HG03460 (cell line): Measurements from ENCODE around the gene NCK2.

Experiments used
- ATAC-seq: cut with Tn5 transposase; IDR thresholded peaks from one replicate; pipeline ENCODE4 v1.9.1; 2021; ENCODE audit not compliant: unreplicated experiment

The NCK2 gene

GRCh38 chr2:105841551-105841950, 96.8 kb downstream of the NCK2 start:
- ATAC-seq, result no peak

DNA sequence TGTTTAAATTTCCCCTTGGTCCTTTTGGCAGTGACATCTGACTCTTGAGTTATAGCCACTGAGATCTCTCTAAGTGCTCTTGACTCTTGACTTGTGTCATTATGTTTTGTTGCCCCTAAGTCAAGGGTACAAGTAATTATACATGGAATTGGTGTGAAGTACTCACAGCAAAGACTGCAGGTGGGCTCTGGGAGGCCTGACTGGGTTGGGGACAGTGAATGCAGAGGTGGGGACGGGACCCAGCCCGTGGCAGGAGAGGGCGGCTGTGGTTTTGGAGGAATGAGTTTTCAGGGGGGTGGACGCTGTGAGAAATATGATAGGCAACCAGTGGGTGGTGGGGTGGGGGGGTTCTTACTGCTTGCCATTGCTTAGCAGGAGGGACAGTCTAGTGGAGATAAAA, 97.8 kb downstream of the NCK2 start:
- ATAC-seq, result no peak

DNA sequence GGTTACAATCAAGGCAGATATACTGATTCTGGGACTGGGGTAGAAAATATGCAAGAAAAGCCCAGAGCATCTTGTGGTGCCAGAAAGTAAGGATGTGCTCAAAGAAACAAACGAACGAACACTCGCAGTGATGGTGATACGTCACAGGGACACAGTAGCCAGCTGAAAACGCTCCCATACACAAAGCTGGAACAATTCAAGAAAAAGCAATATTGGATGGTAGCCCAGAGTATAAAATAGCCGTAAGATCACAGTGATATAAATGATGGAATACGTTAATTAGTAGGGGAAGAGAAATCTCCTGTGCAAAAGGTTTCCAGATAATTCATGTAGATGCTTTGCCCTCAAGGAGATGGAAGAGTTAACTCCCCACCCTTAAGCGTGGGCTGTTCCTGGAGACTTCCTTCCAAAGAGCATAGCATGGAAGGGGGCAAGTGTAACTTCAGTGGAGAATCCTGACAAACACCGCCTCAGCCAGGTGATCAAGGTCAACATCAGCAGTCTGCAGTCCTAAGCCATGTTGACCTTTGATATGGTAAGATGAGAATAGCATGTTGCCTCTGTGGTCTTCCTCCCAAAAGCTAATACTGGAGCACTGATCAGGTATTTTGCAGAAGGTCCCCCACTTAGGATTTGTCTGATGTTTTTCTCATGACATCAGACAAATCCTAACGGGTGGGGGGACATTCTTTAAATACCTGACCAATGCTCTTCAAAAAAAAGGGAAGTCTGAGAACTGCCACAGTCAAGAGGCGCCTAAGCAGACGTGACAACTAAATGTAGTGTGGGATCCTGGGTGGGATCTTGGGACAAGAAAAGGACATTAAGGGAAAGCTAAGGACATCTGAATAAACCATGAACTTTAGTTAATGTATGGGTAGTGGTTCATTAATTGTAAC, 99.0 kb downstream of the NCK2 start:
- no peak for ATAC-seq

- ATAC-seq, result no peak
These were observed 101.3 kb downstream of the NCK2 start for GRCh38 chr2:105845976-105846375.

- no peak for ATAC-seq
These were observed 102.3 kb downstream of the NCK2 start for GRCh38 chr2:105847056-105847455.

- ATAC-seq, result no peak
These were observed 103.7 kb downstream of the NCK2 start for GRCh38 chr2:105848367-105848766.

DNA sequence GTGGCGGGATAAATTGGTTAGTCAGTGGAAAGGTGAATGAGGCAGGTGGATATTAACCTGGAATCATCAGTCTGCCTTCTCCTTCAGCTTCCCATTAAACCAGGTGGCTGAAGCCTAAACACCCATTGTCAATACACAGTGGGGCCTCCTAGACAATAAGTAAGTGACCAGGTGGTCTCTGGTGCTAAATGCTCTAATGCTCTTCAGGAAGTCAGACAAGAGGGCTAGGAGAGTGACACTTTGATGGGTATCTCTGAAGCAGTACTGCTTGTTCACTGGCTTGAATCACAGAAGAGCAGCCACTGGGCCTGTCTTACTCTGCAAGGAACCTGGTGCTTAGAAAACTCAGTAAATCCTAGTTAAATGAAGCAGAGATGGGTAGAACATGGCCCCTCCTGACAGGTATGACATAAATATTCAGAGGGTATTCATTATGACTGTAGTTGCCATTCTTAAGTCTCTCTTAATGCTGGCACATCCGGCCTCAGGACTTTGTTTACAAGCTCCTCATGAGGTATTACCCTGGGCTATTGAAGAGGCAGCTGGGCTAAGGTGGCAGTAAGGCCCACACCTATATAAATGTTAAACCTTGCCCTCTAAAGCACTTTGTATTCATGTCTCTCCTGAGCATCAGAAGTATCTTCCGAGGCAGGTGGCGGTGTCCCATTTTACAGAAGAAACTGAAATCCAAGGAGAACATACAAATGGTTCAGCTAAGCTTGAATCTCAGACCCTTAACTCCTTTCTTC, 104.9 kb downstream of the NCK2 start:
- ATAC-seq, result no peak

DNA sequence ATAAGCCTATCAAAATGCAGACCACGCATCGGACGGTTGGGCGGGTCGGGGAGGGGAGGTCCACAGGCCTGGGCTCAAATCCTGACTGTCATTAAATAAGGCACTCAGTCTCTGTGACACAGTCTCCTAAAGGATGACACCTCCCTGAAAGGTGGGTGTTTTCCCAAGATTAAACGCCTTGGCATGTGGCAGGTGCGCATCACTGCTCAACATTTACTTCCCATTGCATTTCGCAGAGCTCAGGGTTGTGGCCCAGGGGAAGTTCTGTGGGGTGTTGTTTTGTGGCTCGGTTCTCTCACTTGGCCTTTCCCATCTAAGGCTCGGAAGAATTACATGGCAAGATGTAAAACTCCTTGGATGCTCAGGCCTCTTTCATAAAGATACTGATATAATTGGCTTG, 107.4 kb downstream of the NCK2 start:
- no peak for ATAC-seq

- ATAC-seq, result no peak
These were observed 108.8 kb downstream of the NCK2 start for GRCh38 chr2:105853354-105854088.

- no peak for ATAC-seq
These were observed 110.3 kb downstream of the NCK2 start for GRCh38 chr2:105854972-105855371.

GRCh38 chr2:105856581-105856980, 111.9 kb downstream of the NCK2 start:
- ATAC-seq, result no peak

- ATAC-seq, result no peak
These were observed 112.5 kb downstream of the NCK2 start for GRCh38 chr2:105857076-105857740.

DNA sequence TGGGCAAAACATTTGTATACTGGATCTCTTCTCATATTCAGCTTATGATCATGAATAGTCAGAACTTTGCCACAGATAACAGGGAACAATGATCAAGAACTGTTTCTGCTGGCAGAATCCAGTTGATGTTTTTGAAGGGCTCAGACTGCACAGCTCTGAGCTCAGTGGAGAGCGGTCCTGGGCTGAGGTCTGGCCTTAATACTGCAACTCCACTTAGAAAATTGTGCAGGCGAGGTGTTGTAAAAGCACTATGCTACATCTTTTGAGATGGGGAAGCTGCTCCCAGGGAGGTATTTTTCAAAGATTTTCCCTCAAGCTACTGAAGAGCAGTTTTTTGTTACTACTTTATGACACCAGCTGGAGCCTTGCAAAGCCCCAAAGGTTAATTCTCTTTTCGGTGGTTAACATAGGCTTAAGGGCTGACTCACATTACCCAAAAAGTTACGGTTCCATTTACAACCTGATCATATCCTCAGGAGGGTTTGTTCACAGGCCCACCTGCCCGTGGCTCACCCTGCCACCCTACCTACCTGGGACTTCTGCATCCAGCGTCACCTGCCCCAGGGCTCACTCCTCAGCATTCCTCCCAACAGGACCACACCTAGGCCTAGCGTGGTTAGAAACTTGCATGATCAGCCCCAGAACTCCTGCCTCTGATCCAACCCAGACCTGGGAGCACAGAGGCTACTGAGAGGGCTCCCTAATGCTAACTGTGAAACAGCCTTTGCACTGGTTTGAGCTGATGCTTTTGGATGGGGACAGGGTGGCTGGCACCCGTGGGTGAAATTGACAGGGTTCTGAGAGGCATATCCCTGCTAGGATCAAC, 114.4 kb downstream of the NCK2 start:
- ATAC-seq, result peak; percentile 59

- ATAC-seq, result no peak
These were observed 114.9 kb downstream of the NCK2 start for GRCh38 chr2:105859694-105859951.

GRCh38 chr2:105860567-105860966, 115.9 kb downstream of the NCK2 start:
- ATAC-seq, result no peak

DNA sequence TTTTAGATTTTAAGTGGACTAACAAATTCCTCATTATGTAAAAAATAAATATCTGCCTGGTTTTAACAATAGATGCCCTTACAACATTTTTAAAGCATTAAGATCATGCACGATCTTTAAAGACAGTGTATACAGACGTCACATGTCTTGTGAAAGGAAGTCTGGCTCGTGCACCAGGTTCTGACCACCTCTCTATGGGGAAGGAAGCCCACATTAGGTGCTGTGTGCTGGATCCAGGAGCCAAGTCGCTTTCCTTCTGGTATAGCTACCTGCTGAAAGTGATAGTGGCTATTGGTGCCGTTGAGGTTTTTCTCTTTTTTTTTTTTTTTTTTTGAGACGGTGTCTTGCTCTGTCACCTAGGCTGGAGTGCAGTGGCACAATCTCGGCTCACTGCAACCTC, 116.5 kb downstream of the NCK2 start:
- no peak for ATAC-seq

- no peak for ATAC-seq
These were observed 118.1 kb downstream of the NCK2 start for GRCh38 chr2:105862843-105863242.

DNA sequence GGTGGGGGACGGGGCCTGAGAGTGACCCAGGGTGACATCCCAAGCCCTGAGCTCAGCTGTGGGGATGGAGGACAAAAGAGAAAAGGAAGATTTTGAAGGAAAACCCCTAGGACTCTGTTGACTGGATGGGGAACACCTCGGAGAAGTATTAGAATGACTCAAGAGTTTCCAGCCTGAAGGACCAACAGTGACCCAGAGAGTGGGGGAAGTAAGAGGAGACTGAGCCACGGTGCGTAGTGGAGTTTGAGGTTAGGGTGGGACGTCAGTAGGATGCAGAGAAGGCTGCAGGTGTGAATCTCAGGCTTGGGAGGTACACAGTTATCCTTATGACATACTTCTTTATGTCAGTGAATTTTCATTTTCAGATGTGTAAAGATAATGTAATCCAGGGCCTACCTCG, 119.5 kb downstream of the NCK2 start:
- no peak for ATAC-seq

DNA sequence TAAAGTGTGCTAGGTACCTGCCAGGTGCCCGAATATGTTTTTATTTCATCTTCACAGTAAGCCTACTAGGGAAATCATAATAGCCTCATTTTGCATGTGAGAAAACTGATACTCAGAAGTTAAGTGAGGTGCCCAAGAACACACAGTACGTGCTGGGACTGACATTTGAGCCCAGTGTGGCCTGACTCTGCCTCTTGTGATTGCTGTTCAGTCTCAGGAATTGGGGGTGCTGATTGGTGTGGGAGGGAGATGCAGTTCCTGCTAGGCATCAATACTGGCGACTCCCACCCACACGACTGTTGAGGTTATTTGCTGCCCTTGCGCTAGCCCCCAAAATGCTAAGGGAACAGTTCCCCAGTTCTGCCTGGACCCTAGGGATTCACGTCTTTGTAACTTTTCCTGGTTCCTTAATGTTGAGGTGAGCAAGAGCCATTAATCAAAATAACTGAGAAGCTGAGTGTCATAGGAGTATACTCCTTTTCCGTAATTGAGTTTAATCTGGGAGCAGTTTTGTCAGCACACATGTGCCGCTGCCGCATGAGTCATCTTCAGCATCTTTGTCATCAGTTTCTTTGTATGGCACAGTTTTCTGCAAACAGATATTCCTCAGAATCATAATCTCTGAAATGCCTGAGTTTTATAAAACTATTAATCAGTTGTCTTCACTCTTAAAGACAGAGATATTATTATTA, 120.7 kb downstream of the NCK2 start:
- ATAC-seq, result no peak
